Mesodermal cell (in vitro differentiated cells): Measurements from ENCODE around the gene INF2.

ENCODE experiments used
- H3K27ac ChIP-seq: 2 replicates; pipeline ENCODE4 v1.7.0; 2013; ENCODE audit warnings: mild to moderate bottlenecking, low read depth, low read length, moderate library complexity; ENCODE audit not compliant: severe bottlenecking
- H3K36me3 ChIP-seq: 2 replicates; pipeline ENCODE4 v1.7.1; 2013; ENCODE audit warnings: mild to moderate bottlenecking, low read length, moderate library complexity; ENCODE audit not compliant: control insufficient read depth, insufficient read depth
- H3K4me1 ChIP-seq: one replicate; pipeline ENCODE4 v1.7.1; 2013; ENCODE audit warnings: mild to moderate bottlenecking, low read length; ENCODE audit not compliant: insufficient read depth, control insufficient read depth, poor library complexity, severe bottlenecking
- H3K4me3 ChIP-seq: 2 replicates; pipeline ENCODE4 v1.7.0; 2013; ENCODE audit warnings: low read length, control low read depth, mild to moderate bottlenecking; ENCODE audit not compliant: insufficient read depth, poor library complexity, severe bottlenecking; ENCODE audit errors: extremely low read depth
- H3K9me3 ChIP-seq: 2 replicates; pipeline ENCODE4 v1.7.1; 2013; ENCODE audit warnings: mild to moderate bottlenecking, low read length, moderate library complexity; ENCODE audit not compliant: control insufficient read depth
- WGBS, 2 experiments: methylation state at CpG; one replicate each; pipeline ENCODE4 v1.1.5; 2013; ENCODE audit warnings: missing lambda C conversion rate in 2 of 2; ENCODE audit not compliant: insufficient coverage in 2 of 2; 5-methylcytosine and 5-hydroxymethylcytosine counted together

The INF2 gene

DNA sequence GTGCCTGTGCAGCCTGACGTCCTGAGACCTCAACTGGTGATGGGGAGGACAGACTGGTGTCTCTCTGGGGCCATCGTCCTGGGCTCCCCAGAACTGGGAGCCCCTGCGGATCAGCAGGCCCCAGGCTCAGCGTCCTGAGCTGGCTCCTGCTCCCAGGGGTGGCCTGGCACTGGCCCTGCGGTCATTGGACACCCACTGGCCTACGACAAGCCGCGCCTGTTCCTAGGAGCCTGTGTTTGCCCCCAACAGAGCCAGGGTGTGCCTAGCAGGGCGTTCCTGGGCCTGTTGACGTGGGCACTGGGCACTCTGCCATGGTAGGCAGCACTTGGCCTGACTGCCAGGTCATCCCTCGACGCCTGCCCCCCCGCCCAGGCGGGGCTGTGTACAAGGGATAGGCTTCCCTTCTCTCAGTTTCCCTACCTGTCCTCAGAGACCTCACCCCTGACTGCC, 43.0 kb downstream of the INF2 start:
- H3K9me3 ChIP-seq: no peaks in the 10 kb centered on the region
- H3K36me3 ChIP-seq: no peaks in the 10 kb centered on the region
- H3K27ac ChIP-seq: no peak overlapping the region
- H3K4me3 ChIP-seq: no peak overlapping the region
- 83 to 87% methylated on average over 10 to 14 of the region's 14 CpGs for WGBS, 2 experiments
- peaks cover 17% of the 10 kb centered on the region for H3K4me1 ChIP-seq

DNA sequence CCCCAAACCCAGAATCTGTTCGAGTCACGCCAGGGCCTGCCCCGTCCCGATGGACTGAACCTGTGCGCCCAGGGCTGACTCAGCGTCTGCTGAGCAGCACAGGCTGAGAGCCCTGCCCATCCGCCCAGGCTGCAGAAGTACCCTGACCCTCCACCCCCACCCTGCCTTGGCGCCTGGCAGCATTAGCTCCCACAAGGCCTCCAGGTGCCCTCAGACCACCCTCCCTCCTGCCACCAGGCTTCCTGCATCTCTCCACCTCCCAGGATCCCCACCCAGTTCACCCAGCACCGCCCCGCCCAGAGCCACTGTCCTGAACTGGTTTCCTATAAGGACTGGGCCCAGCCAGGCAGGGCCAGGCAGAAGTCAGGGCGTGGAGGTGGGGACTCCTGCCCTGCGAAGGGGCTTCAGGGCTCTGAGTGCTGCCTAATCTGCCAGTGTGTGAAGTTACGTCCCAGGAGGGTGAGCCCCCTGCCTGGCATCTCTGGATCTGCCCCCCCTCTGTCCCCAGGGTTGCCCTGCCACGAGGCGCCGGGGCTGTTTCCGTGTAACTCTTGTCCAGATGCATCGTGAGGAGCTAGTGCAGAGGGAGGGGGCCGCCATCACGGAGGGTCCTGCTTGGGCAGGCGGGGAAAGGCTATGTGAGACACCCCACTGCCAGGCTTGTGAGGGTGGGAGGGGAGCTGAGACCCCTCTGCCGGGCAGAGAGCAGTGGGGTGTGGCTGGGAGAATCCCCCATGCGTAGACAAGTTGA, 43.7 kb downstream of the INF2 start:
- H3K4me3 ChIP-seq: no peak overlapping the region
- no peak overlapping the region for H3K27ac ChIP-seq
- peaks cover 17% of the 10 kb centered on the region for H3K4me1 ChIP-seq
- no peaks in the 10 kb centered on the region for H3K9me3 ChIP-seq
- 92 to 95% methylated on average over 14 to 23 of the region's 23 CpGs for WGBS, 2 experiments
- H3K36me3 ChIP-seq: no peaks in the 10 kb centered on the region

DNA sequence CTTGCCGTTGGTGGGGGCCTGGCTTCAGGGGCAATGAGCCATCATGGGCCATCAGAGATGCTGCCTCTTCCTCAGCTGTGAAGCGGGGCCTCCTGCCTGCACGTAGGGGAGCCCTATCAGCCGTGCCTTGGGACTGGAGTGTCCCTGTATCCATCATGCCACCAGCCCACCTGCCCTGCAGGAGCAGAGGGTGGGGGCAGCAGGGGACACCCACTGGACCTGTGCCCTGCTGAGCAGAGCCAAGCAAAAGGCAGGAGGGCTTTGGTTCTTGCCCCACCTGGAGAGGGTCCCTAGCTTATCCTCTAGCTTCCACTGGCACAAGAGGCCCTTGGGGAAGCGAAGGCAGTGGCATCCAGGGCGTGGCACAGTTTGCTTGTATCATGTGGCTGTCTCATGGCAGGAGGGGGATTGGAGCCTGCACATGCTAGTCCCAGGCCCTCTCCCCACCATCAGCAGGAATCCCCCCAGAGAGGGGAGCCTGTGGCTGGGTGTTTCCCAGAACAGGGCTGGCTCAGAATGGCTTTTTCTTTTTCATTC, 44.7 kb downstream of the INF2 start:
- no peak overlapping the region for H3K27ac ChIP-seq
- 77 to 89% methylated on average over 2 of the region's 6 CpGs for WGBS, 2 experiments

DNA sequence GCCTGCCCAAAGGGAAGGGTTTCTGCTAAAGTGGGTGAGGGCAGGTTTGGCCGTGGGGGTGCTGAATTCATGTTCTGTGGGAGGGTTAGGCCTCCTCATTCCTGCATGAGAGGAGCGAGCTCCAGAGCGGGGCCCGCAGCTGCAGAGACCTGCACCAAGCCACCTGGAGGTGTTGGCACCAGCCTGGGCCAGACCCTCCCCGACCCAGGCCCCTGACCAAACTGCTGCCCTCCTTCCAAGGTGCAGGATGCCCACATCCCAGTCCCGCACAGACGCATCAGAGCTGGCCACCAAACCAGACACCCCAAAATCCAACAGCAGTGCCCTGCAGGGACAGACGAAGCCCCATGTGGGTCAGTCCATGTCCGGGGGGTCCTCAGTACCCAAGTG, 45.2 kb downstream of the INF2 start:
- WGBS, 2 experiments: 84 to 96% methylated on average over 7 to 8 of the region's 9 CpGs
- H3K4me1 ChIP-seq: peaks cover 17% of the 10 kb centered on the region
- no peak overlapping the region for H3K4me3 ChIP-seq
- no peaks in the 10 kb centered on the region for H3K9me3 ChIP-seq
- H3K36me3 ChIP-seq: no peaks in the 10 kb centered on the region
- H3K27ac ChIP-seq: no peak overlapping the region

More for the DNA sequence above, 44.7 kb downstream of the INF2 start:
- H3K4me3 ChIP-seq: no peak overlapping the region
- H3K9me3 ChIP-seq: no peaks in the 10 kb centered on the region
- H3K4me1 ChIP-seq: peaks cover 17% of the 10 kb centered on the region
- H3K36me3 ChIP-seq: no peaks in the 10 kb centered on the region

DNA sequence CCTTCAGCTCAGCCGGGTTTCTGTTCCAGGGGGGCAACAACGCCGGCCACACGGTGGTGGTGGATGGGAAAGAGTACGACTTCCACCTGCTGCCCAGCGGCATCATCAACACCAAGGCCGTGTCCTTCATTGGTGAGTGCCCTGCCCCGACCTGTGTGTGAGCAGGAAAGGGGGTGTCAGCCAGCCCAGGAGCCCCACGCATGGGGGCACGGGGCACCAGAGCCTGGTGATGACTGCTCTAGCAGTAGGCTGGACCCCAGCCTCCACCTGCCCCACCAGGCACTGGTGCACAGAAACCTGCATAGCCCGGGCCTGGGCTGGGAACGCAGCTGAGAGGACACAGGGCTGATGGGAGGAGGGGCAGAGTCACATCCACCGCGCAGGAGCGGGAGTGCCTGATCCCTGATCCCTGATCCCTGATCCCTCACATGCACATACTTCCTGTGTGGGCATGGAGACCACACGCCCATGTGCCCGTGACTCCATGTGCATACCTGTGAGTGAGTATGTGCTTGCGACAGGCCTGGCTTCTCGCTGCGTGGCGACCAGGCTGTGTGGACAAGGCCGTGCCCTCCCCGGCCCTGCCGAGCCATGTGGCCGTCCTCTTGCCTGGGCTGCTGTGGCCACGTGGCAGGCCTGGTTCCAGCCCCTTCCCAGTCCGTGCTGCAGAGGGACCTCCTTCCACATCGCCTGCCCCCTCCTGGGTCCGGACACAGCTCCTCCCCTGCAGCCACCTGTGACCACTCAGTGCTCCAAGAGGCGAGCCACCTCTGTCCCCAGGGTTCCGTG, 45.8 kb downstream of the INF2 start:
- no peak overlapping the region for H3K4me3 ChIP-seq
- peaks cover 17% of the 10 kb centered on the region for H3K4me1 ChIP-seq
- 89 to 90% methylated on average over 27 to 28 of the region's 31 CpGs for WGBS, 2 experiments
- H3K9me3 ChIP-seq: no peaks in the 10 kb centered on the region
- H3K27ac ChIP-seq: no peak overlapping the region
- no peaks in the 10 kb centered on the region for H3K36me3 ChIP-seq

DNA sequence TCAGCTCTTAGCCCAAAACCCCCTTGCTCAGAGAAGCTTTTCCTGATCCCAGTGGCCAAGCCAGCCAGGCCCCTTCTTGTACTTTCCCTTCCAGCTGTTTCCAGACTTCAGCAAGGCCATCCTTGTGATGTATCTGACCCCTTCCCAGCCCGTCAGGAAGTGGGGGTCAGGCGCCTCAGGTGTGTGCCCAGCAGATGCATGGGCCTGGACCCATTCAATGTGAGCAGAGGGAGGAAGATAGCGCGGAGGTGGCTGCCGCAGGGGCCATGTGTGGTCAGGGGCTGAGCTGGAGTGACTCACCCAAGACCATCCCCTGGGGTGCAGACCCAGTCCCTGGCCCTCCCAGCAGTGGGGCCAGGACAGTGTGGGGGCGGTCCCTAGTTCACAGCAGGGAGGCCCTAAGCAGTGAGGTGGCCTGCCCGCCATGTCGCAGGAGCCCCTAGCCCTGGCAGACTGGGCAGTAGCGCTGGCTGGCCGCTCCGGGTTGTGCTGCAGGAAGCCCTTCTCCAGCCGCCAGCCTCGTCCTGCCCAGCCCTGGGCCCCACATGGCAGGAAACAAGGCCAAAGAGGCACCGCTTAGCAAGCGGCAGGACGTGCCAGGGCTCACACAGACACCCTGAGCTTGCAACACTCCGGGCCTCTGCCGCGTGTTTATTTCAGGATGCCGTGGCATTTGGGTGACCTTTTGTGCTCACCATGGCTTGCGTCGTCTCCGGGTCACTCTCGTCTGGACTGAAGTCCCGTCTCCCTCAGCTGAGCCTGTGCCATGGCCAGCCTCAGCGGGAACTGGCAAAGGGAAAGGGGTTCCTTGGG, 46.6 kb downstream of the INF2 start:
- WGBS, 2 experiments: 88% methylated on average over 23 to 26 of the region's 26 CpGs
- Histone ChIP-seq H3K27ac (no peak overlapping the region), H3K36me3 (no peaks in the 10 kb centered on the region), H3K4me3 (no peak overlapping the region), H3K9me3 (no peaks in the 10 kb centered on the region), H3K4me1 (peaks cover 17% of the 10 kb centered on the region)

DNA sequence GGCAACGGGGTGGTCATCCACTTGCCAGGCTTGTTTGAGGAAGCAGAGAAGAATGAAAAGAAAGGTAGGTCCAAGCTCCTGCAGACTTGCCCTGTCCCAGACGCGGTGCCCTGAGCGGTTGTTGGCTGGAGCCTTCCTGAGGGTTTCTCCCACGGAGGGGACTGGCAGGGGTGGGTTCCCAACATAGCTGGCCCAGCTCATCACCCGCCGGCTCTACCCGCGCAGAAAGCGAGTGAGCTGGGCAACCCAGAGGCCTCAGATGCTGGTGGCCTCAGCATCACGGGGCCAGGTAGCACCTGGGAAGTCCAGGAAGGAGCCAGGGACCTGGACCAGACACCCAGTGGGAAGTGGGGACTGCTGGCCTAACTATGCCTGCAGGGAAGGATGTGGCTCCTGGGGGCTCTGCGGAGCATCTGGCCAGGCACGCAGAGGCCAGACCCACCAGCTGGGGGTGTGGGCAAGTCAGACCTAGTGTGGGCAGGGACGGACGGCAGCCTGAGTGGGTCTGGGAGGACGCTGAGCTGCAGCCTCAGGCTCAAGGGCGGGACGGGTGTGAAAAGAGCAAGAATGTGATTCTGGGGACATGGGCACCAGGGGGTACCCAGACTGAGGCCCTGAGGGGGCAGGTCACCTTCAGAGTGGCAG, 49.1 kb downstream of the INF2 start:
- H3K27ac ChIP-seq: no peak overlapping the region
- 95 to 98% methylated on average over 17 to 18 of the region's 18 CpGs for WGBS, 2 experiments

DNA sequence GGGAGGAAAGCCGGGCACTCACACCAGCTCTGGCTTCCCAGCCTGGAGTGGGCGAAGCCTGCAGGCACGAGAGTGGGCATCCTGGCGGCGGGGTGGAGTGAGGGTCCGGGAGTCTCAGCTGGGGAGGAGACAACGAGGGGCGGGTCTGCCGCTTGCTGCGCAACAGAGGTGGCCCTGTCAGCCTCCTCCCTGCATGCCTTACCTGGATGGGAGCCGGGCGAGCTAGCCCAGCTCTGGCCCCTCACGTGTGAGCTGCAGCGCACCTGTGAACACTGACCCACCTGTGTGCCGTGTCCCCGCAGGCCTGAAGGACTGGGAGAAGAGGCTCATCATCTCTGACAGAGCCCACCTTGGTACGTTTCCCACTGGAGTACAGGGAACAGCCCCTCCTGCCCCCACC, 49.6 kb downstream of the INF2 start:
- no peak overlapping the region for H3K27ac ChIP-seq
- 94 to 97% methylated on average over 15 to 17 of the region's 17 CpGs for WGBS, 2 experiments
- H3K36me3 ChIP-seq: no peaks in the 10 kb centered on the region
- no peak overlapping the region for H3K4me3 ChIP-seq
- H3K9me3 ChIP-seq: no peaks in the 10 kb centered on the region
- peaks cover 32% of the 10 kb centered on the region for H3K4me1 ChIP-seq

More for the DNA sequence above, 49.1 kb downstream of the INF2 start:
- Histone ChIP-seq H3K4me3 (no peak overlapping the region), H3K9me3 (no peaks in the 10 kb centered on the region), H3K4me1 (peaks cover 32% of the 10 kb centered on the region), H3K36me3 (no peaks in the 10 kb centered on the region)

DNA sequence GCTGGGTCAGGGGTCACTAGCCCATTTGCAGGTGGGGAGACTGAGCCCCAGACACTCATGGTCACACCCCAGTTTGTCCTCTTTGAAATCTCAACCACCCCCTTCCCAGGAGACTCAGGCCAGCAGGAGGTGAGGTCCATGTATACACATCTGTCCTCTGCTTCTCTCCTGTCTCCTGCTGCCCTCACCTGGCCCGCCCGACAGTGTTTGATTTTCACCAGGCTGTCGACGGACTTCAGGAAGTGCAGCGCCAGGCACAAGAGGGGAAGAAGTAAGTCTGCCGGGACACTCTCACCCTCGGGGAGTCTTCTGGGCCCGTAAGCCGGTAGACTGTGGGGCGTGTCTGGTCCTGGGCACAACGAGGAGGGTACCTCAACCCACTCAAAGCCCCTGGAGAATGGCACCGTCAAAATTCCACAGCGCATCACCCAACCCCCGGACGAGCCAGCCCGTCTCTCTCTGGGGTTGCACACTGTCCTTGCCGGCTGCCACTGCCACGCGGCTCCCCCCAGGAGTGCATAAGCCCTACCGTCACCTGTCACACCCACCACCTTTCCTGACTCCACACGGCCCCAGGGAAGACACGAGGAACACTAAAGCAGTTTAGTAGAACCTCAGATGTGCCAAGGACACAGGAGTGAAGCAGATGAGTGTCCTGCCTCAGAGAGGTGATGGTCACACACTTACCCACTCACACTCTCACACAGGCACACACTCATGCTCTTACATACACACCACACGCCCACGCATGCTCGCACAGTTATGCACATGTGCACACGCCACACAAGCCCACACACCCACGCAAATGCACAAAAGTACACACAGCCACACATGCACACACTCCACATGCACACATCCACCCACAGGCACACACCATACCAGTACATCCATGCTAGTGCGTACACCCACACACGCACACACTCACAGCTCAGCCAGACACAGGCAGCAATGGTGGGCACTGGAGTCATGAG, 50.4 kb downstream of the INF2 start:
- no peak overlapping the region for H3K27ac ChIP-seq
- H3K36me3 ChIP-seq: no peaks in the 10 kb centered on the region
- peaks cover 32% of the 10 kb centered on the region for H3K4me1 ChIP-seq
- no peaks in the 10 kb centered on the region for H3K9me3 ChIP-seq
- no peak overlapping the region for H3K4me3 ChIP-seq
- 92 to 94% methylated on average over 25 to 28 of the region's 29 CpGs for WGBS, 2 experiments
